Heart left ventricle (tissue), 16 donors: ENCODE results near the gene FRMPD4. TPM values are rescaled to one million over a fixed set of nuclear protein-coding genes. Genes with fewer than 3 reads are reported as not detected.

ENCODE experiments used
- ATAC-seq, 4 donors: fragments of 200-7000 bp; cut with Tn5 transposase; one replicate each; pipeline ENCODE4 v1.9.1; 2020 to 2022; ENCODE audit warnings: moderate library complexity in 4 of 4, mild to moderate bottlenecking in 3 of 4, moderate number of reproducible peaks in 1 of 4
- DNase-seq, 5 donors: peaks; one replicate each; pipeline ENCODE4 v3.0.0-alpha.2; 2020
- H3K27ac ChIP-seq, 12 donors: fragments of 200-600 bp; sonication (generic) in 4 of 12; one replicate each; pipeline versions ENCODE4 v1.5.0 to v1.8.0; 2016 to 2022; ENCODE audit warnings: mild to moderate bottlenecking in 2 of 12
- H3K27me3 ChIP-seq, 9 donors: fragments of 200-600 bp; sonication (generic) in 2 of 9; one replicate each; pipeline versions ENCODE4 v1.5.1 to v1.8.0; 2016 to 2022; ENCODE audit warnings: mild to moderate bottlenecking in 3 of 9
- H3K36me3 ChIP-seq, 9 donors: fragments of 200-600 bp; sonication (generic) in 2 of 9; one replicate each; pipeline versions ENCODE4 v1.5.0 to v1.8.0; 2018 to 2022; ENCODE audit warnings: mild to moderate bottlenecking in 2 of 9
- H3K4me1 ChIP-seq, 12 donors: fragments of 200-600 bp; sonication (generic) in 4 of 12; one replicate each; pipeline versions ENCODE4 v1.5.0 to v1.8.0; 2016 to 2022; ENCODE audit warnings: mild to moderate bottlenecking in 3 of 12
- H3K4me3 ChIP-seq, 12 donors: fragments of 200-600 bp; sonication (generic) in 4 of 12; one replicate each; pipeline versions ENCODE4 v1.5.0 to v1.8.0; 2017 to 2022; ENCODE audit warnings: mild to moderate bottlenecking in 9 of 12, moderate library complexity in 4 of 12
- H3K9me3 ChIP-seq, 12 donors: fragments of 200-600 bp; sonication (generic) in 4 of 12; one replicate each; pipeline versions ENCODE4 v1.5.0 to v1.8.0; 2016 to 2022; ENCODE audit warnings: mild to moderate bottlenecking in 1 of 12
- POLR2A ChIP-seq, 2 donors: fragments of 450-650 bp; IDR thresholded peaks; one replicate each; pipeline ENCODE4 v1.6.1; 2017; ENCODE audit warnings: antibody characterized with exemption in 2 of 2, mild to moderate bottlenecking in 2 of 2, moderate library complexity in 2 of 2
- WGBS, 4 donors: extraction: QIAGEN DNeasy Blood & Tissue Kit in 2 of 4; methylation state at CpG; one replicate each; pipeline versions ENCODE4 v1.1.5 to v1.1.7; 2013 to 2018; 5-methylcytosine and 5-hydroxymethylcytosine counted together
- intact Hi-C, 10 donors: fragments of 100-400 bp; cut with DNase I; formaldehyde crosslinking; loops; one replicate each; pipeline versions ENCODE4 v1.11.1 to v1.14.2; 2022
- polyA plus RNA-seq, 2 donors: library from polyadenylated mRNA; stranded (reverse); fragments of 200-250 nt; gene quantifications; one replicate each; pipeline ENCODE4 v1.2.3, GENCODE V29; 2013
- total RNA-seq, 9 donors: library from RNA; depleted of rRNA in 2 of 9; stranded (reverse); fragments of >200 nt in 2 of 9; fragmentation: NEBNext Ultra II Directional in 3 of 9; extraction: Animal tissue kit (Norgen Biotek cat#: 25700) in 3 of 9; gene quantifications; one replicate each; pipeline versions ENCODE4 v1.1.0 to v1.2.4, GENCODE V29; 2016 to 2023
- TF ChIP-seq, protein P1 (sequence below), 12 donors: fragments of 200-600 bp; sonication (generic) in 4 of 12; IDR thresholded peaks; one replicate each; pipeline versions ENCODE4 v1.5.0 to v1.8.0; 2018 to 2022; ENCODE audit warnings: antibody characterized with exemption in 12 of 12, mild to moderate bottlenecking in 5 of 12
- donor health status: ischemic (EF 13 %, LVEDD 7.1; RV severe dilation, severe dysfunction).
- donor health status: healthy with polysubstance abuse.
- donor health status: DM: no; HTN: yes; CAD: no.
- donor health status: DM: no; HTN: no; CAD: no.
- donor health status: ischemic (EF 25% LVEDD 6.9; RV normal size, moderate dysfunction).
- donor health status: ischemic (EF 25% LVEDD 5.7; RV mildly dilated, moderate dysfunction).
- donor health status: healthy.
- donor health status: DM: yes; HTN: yes; CAD: no.
- donor health status: ischemic (EF 35%, LVEDD 5.7; RV mildly dilated, moderate dysfunction).
- donor health status: nonischemic (EF 11% LVEDD 7.7; RV severe dilation, severe dysfunction).
- donor health status: DM: yes; HTN: yes; CAD: no.
- donor health status: PGD.
- donor health status: ischemic (EF 29% LVEDD 5.4; RV normal size, mild dysfunction).
- donor health status: nonischemic (EF 23%, LVEDD 6.1; RV moderate dilation, normal function).

FRMPD4 gene
- total and polyA plus RNA-seq, 11 donors = 0.07 to 4.2 (median 1.4) TPM

DNA sequence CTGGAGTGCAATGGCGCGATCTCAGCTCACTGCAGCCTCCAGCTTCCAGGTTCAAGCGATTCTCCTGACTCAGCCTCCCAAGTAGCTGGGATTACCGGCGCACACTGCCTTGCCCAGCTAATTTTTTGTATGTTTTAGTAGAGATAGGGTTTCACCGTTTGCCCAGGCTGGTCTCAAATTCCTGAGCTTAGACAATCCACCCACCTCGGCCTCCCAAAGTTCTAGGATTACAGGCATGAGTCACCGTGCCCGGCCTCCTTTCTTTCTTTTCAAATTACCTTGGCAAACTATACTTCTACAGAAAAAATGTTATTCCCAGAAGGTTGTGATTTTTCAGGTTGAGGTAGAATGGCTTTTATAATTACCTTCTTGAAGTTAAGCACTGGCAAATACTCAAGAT, 331.0 kb downstream of the FRMPD4 start:
- Histone ChIP-seq H3K9me3 (no peaks in the 10 kb centered on the region), H3K27ac (no peak overlapping the region), H3K4me3 (no peak overlapping the region), H3K27me3 (no peaks in the 10 kb centered on the region), H3K36me3 (no peaks in the 10 kb centered on the region), H3K4me1 (no peaks in the 10 kb centered on the region)
- TF ChIP-seq POLR2A (IDR thresholded peaks at IDR 0.05) = no peak
- TF ChIP-seq, protein P1, sequence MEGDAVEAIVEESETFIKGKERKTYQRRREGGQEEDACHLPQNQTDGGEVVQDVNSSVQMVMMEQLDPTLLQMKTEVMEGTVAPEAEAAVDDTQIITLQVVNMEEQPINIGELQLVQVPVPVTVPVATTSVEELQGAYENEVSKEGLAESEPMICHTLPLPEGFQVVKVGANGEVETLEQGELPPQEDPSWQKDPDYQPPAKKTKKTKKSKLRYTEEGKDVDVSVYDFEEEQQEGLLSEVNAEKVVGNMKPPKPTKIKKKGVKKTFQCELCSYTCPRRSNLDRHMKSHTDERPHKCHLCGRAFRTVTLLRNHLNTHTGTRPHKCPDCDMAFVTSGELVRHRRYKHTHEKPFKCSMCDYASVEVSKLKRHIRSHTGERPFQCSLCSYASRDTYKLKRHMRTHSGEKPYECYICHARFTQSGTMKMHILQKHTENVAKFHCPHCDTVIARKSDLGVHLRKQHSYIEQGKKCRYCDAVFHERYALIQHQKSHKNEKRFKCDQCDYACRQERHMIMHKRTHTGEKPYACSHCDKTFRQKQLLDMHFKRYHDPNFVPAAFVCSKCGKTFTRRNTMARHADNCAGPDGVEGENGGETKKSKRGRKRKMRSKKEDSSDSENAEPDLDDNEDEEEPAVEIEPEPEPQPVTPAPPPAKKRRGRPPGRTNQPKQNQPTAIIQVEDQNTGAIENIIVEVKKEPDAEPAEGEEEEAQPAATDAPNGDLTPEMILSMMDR (IDR thresholded peaks at IDR 0.05) = no peak
- WGBS, 4 donors = 80 to 93% (median 86%) methylated on average over 9 of the region's 9 CpGs
- no peak for DNase-seq
- intact Hi-C loops = no loop called here
- ATAC-seq = no peak

DNA sequence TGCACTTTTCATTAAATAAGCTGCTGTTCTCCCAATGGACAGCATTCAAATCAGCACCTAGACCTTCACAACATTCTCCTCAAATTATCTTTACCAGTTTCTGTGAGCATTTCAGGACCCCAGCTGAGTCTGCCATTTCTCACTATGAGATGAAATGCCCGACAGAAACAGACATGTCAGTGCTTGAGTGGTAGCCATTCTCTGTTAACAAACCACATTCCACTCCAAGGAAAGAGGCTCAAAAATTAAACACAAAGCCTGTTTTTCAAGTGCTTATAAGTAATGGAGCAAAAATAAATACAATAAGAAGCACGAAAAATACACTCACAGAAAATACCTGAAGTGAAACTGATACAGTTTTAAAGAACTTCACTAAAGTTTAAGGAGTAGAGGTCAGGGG, 332.8 kb downstream of the FRMPD4 start:
- intact Hi-C loops = no loop called here
- ATAC-seq = no peak
- Histone ChIP-seq H3K27ac (no peak overlapping the region), H3K27me3 (no peaks in the 10 kb centered on the region), H3K36me3 (no peaks in the 10 kb centered on the region), H3K4me1 (no peaks in the 10 kb centered on the region), H3K9me3 (no peaks in the 10 kb centered on the region), H3K4me3 (no peak overlapping the region)
- DNase-seq = no peak
- no peak for TF ChIP-seq POLR2A (IDR thresholded peaks at IDR 0.05)
- TF ChIP-seq, protein P1 (IDR thresholded peaks at IDR 0.05) = no peak
- 60 to 71% (median 60%) methylated on average over 2 of the region's 2 CpGs for WGBS, 4 donors

- Histone ChIP-seq H3K4me3 (no peak overlapping the region), H3K4me1 (no peaks in the 10 kb centered on the region), H3K27ac (no peak overlapping the region), H3K9me3 (no peaks in the 10 kb centered on the region), H3K36me3 (no peaks in the 10 kb centered on the region), H3K27me3 (no peaks in the 10 kb centered on the region)
- ATAC-seq = no peak
- intact Hi-C loops = no loop called here
- WGBS, 4 donors = 75 to 87% (median 81%) methylated on average over 3 of the region's 3 CpGs
- no peak for TF ChIP-seq POLR2A (IDR thresholded peaks at IDR 0.05)
- TF ChIP-seq, protein P1 (IDR thresholded peaks at IDR 0.05) = no peak
- no peak for DNase-seq
Observed at GRCh38 chrX:12480956-12481355, 342.7 kb downstream of the FRMPD4 start.

GRCh38 chrX:12488220-12488619, 349.9 kb downstream of the FRMPD4 start:
- ATAC-seq (no peak), DNase-seq (no peak)
- Histone ChIP-seq H3K27ac (no peak overlapping the region), H3K4me3 (no peak overlapping the region), H3K36me3 (no peaks in the 10 kb centered on the region), H3K27me3 (no peaks in the 10 kb centered on the region), H3K9me3 (no peaks in the 10 kb centered on the region), H3K4me1 (no peaks in the 10 kb centered on the region)
- intact Hi-C loops = no loop called here
- TF ChIP-seq POLR2A (IDR thresholded peaks at IDR 0.05) = no peak
- TF ChIP-seq, protein P1 (IDR thresholded peaks at IDR 0.05) = no peak
